ENCODE measurements around the gene SP3.
A peak's percentile ranks its signal among the peaks of the same experiment; 100 is the strongest.

The SP3 gene

GRCh38 chr2:173966274-173967098 is 1.3 kb upstream of the SP3 start:
- no peak for DNase-seq

GRCh38 chr2:173964565-173965371 is 405 bp downstream of the SP3 start:
- peak; percentile 65 for DNase-seq

GRCh38 chr2:173963817-173964564 is 1.2 kb downstream of the SP3 start:
- peak; percentile 84 for DNase-seq

- DNase-seq = peak; percentile 39
Observed at GRCh38 chr2:173963323-173963816, 1.8 kb downstream of the SP3 start.

- no peak for DNase-seq
Observed at GRCh38 chr2:173962583-173963110, 2.5 kb downstream of the SP3 start.

GRCh38 chr2:173962031-173962430 is 3.1 kb downstream of the SP3 start:
- no peak for DNase-seq

GRCh38 chr2:173961346-173961705 is 3.8 kb downstream of the SP3 start:
- no peak for DNase-seq

- no peak for DNase-seq
Observed at GRCh38 chr2:173959909-173960308, 5.3 kb downstream of the SP3 start.

GRCh38 chr2:173959358-173959884 is 5.8 kb downstream of the SP3 start:
- DNase-seq = no peak

GRCh38 chr2:173958198-173958846 is 6.9 kb downstream of the SP3 start:
- no peak for DNase-seq

GRCh38 chr2:173957517-173957916 is 7.7 kb downstream of the SP3 start:
- DNase-seq = no peak

- DNase-seq = no peak
Observed at GRCh38 chr2:173956454-173956853, 8.7 kb downstream of the SP3 start.

GRCh38 chr2:173955867-173956266 is 9.3 kb downstream of the SP3 start:
- DNase-seq = no peak

GRCh38 chr2:173955004-173955403 is 10.2 kb downstream of the SP3 start:
- no peak for DNase-seq

- DNase-seq = no peak
Observed at GRCh38 chr2:173953047-173953424, 12.1 kb downstream of the SP3 start.

GRCh38 chr2:173952267-173953046 is 12.7 kb downstream of the SP3 start:
- no peak for DNase-seq

- DNase-seq = no peak
Observed at GRCh38 chr2:173948842-173949241, 16.3 kb downstream of the SP3 start.

- no peak for DNase-seq
Observed at GRCh38 chr2:173948198-173948597, 17.0 kb downstream of the SP3 start.

- DNase-seq = no peak
Observed at GRCh38 chr2:173947131-173947530, 18.0 kb downstream of the SP3 start.

GRCh38 chr2:173943738-173944137 is 21.4 kb downstream of the SP3 start:
- DNase-seq = no peak

- DNase-seq = no peak
Observed at GRCh38 chr2:173942861-173943523, 22.2 kb downstream of the SP3 start.

Data from NCI-H526 treated with DMSO at 0.1 percent for 48 hours (cell line).